ENCODE data around the gene SERPINE1.
A peak's percentile ranks its signal among the peaks of the same experiment; 100 is the strongest.
"Not testable (repeated sequence)": the region's sequence is repeated elsewhere in the genome, so short reads cannot be mapped to it uniquely, and the experiment has no call there.

SERPINE1 gene

GRCh38 chr7:101126651-101127459 is at the start of gene SERPINE1:
SERPINE1 (plus strand) TSS chr7:101127104; CDS start chr7:101128394, 1,290 bp downstream.
- no peak for DNase-seq

DNA sequence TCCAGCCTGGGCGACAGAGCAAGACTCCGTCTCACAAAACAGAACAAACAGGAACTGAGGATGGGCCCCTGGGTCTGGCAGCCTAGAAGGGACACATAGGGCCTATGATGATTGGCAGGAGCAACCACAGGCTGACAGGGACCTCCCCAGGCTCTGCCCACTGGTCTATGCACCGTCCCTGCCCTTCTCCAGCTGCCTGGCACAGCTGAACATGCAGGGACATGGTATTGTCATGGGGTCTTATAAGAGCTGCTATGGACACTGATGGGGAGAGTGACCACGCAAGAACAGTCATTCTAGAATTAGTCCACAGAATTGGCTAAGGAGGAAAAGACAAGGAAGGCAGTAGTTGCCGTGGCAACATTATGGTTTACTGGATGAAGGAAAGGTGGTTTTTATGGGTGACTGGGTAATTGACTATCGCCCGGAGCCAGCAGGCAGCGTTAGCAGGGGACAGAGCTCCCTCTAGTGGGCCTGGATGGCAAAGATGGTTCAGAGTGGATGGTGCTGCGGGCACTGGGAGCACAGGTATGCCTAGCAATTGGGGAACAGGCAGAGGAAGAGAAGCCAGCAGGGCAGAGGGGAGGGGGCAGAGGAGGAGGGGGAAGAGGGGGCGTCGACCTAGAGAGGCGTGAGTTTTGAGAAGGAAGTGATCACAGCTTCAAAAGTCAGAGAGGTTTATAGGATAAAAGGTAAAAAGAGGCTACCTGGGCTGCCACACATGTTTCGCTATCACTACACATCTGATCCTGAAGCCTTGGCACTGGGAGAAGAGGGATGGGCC is 49.4 kb upstream of the SERPINE1 start:
- DNase-seq: peak; percentile 72

- DNase-seq: no peak
Measured at GRCh38 chr7:101081432-101081831, 45.5 kb upstream of the SERPINE1 start.

- DNase-seq: peak; percentile 64
Measured at GRCh38 chr7:101084865-101085161, 42.1 kb upstream of the SERPINE1 start.

DNA sequence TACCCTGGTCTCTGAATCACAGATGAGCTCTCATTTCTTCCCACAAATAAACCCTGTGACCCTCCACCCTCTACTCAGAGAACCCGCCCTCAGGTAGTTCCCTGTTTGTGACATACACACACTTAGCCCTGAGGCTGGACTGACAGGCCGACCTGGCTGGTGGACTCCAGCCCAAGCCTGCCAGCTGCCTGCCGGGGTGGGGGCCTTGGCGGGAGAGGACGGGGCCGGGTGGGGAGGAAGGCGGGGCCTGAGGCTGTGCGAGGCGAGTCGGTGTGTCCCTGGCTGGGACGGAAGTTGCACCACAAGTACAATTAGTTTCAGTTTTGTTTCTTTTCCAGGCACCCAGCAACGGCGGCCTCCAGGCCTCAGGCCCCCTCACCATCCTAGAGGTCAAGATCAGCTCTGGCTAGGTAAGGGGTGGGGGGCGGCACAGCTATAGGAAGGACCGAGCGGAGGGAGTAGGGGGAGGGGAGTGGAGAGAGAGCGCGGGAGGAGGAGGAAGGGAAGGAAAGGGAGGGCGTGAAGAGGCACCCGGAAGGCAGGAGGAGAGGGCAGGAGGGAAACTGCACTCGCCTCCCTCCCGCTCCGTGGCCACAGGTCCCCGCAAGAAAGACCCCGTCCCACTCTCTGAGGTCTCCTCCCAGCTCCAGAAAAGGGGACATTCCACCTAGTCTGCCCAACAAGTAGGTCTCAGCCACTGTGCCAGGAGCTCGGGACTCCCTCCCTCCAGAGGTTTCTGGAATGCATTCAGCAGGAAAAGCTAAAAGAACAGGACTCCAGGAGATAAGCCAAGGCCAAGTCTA is 41.5 kb upstream of the SERPINE1 start, which contains the start of gene TRIM56:
TRIM56 (plus strand) TSS at position 320 of the 803 bp plus-strand sequence. CDS start 1,832 bp downstream, outside the sequence.
- DNase-seq: peak; percentile 64

DNA sequence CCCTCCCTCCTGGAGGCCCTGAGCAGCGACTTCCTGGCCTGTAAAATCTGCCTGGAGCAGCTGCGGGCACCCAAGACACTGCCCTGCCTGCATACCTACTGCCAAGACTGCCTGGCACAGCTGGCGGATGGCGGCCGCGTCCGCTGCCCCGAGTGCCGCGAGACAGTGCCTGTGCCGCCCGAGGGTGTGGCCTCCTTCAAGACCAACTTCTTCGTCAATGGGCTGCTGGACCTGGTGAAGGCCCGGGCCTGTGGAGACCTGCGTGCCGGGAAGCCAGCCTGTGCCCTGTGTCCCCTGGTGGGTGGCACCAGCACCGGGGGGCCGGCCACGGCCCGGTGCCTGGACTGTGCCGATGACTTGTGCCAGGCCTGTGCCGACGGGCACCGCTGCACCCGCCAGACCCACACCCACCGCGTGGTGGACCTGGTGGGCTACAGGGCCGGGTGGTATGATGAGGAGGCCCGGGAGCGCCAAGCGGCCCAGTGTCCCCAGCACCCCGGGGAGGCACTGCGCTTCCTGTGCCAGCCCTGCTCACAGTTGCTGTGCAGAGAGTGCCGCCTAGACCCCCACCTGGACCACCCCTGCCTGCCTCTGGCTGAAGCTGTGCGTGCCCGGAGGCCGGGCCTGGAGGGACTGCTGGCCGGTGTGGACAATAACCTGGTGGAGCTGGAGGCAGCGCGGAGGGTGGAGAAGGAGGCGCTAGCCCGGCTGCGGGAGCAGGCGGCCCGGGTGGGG is 39.4 kb upstream of the SERPINE1 start:
- no peak for DNase-seq

DNA sequence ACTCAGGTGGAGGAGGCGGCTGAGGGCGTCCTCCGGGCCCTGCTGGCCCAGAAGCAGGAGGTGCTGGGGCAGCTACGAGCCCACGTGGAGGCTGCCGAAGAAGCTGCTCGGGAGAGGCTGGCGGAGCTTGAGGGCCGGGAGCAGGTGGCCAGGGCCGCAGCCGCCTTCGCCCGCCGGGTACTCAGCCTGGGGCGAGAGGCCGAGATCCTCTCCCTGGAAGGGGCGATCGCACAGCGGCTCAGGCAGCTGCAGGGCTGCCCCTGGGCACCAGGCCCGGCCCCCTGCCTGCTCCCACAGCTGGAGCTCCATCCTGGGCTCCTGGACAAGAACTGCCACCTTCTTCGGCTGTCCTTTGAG is 38.9 kb upstream of the SERPINE1 start:
- DNase-seq: no peak

DNA sequence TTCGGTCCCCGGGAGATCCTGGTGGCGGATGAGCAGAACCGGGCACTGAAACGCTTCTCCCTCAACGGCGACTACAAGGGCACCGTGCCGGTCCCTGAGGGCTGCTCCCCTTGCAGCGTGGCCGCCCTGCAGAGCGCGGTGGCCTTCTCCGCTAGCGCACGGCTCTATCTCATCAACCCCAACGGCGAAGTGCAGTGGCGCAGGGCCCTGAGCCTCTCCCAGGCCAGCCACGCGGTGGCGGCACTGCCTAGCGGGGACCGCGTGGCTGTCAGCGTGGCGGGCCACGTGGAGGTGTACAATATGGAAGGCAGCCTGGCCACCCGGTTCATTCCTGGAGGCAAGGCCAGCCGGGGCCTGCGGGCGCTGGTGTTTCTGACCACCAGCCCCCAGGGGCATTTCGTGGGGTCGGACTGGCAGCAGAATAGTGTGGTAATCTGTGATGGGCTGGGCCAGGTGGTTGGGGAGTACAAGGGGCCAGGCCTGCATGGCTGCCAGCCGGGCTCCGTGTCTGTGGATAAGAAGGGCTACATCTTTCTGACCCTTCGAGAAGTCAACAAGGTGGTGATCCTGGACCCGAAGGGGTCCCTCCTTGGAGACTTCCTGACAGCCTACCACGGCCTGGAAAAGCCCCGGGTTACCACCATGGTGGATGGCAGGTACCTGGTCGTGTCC is 37.9 kb upstream of the SERPINE1 start:
- DNase-seq: no peak

GRCh38 chr7:101089876-101090275 is 37.0 kb upstream of the SERPINE1 start:
- no peak for DNase-seq

DNA sequence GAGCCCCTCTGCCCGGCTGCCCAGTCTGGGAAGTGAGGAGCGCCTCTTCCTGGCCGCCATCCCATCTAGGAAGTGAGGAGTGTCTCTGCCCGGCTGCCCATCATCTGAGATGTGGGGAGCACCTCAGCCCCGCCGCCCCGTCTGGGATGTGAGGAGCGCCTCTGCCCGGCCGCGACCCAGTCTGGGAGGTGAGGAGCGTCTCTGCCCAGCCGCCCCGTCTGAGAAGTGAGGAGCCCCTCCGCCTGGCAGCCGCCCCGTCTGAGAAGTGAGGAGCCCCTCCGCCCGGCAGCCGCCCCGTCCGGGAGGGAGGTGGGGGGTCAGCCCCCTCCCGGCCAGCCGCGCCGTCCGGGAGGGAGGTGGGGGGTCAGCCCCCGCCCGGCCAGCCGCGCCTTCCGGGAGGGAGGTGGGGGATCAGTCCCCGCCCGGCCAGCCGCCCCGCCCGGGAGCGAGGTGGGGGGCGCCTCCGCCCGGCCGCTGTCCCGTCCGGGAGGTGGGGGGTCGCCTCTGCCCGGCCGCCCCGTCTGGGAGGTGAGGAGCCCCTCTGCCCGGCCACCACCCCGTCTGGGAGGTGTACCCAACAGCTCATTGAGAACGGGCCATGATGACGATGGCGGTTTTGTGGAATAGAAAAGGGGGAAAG is 34.5 kb upstream of the SERPINE1 start:
- not testable (repeated sequence) for DNase-seq

DNA sequence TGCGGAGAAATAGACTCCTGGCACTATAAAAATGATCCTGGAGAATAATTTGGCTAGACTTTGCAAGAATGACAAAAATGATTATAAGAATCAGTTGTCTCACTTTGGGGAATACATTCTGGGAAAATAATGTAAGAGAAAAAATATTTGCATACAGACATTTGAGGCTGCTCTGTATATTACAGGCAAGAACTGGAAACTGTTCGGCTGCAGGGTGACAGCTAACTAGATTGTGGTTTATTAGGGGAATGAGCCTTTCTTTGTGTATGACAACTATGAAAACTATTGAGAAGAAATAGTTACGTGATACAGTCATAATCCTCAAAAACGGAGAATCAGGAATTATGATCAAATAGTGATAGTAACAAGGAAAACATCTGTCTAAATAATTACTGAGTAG is 33.0 kb upstream of the SERPINE1 start:
- DNase-seq: no peak

- DNase-seq: no peak
Measured at GRCh38 chr7:101094376-101094775, 32.5 kb upstream of the SERPINE1 start.

- no peak for DNase-seq
Measured at GRCh38 chr7:101094791-101095375, 32.0 kb upstream of the SERPINE1 start.

- DNase-seq: no peak
Measured at GRCh38 chr7:101096331-101096956, 30.5 kb upstream of the SERPINE1 start.

DNA sequence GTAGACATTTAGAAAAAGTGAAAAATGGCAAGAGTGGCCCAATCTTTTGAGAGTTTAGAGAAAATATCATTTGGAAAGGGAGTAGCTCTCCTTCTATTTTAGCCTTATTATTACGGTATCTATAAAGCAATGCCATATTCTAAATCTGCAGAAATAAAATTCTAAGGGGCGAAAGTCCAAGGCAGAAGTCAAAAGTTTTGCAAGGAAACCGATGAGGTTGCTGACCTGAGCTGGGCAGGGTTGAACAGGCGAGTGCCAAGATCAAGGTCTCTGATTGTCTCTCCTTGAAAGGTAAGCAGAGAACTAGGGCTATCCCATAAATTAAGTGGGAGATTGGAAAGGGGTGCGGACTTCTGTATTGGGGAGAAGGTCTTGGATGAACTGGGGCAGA is 30.0 kb upstream of the SERPINE1 start:
- DNase-seq: no peak

GRCh38 chr7:101097561-101097960 is 29.3 kb upstream of the SERPINE1 start:
- no peak for DNase-seq

DNA sequence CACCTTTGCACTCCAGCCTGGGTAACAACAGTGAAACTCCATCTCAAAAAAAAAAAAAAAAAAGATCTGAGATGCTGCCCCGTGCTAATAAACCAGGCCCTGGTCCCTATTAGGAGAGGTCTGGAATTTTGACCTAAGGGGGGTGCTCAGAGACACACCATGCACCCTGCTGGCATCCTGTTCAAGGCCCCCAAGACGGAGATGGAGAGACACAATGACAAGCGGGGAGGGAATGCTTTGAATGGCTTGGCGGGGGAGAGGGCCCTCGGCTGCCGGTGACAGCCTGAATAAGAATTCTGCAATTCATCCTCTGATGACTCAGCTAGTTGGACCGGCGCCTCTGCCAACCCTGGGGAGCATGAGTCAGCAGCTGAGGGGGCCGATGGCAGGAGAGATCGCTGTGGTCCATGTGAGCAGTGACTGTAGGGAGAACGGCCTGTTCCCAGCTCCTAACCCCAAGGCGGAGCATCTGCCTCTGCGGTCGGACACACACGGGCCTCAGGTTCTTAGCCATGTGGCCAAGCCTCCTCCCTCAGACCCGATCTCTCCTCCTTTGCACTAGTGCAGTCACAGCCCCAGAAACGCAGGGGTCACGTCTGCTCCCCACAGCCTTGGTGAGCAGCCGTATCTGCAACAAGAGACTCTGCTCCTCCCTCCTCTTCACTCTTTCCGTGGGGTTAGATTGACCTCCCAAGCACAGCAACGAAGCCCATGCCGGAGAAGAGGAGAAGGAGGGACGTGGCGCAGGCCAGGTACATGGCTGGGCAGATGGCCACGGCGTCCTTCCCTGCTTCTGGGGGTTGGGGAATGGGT is 26.7 kb upstream of the SERPINE1 start:
- peak; percentile 75 for DNase-seq

- DNase-seq: no peak
Measured at GRCh38 chr7:101100858-101101847, 25.8 kb upstream of the SERPINE1 start.

DNA sequence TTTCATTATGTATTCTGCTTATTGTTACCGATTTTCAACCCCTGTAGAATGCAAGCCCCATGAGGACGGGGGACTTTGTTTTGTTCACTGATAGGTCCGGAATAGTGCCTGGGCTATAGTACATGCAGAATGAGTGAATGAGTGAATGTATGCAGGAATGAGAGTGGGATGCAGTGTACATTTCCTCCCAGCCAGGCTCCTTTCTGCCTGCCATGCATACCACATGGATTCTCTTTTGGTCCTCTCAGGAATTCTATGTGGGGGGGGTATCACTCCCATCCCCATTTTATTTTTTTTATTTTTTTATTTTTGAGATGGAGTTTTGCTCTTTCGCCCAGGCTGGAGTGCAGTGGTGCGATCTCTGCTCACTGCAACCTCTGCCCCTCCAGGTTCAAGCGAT is 24.9 kb upstream of the SERPINE1 start:
- DNase-seq: no peak
